ENCODE data around the gene CLTCL1.

CLTCL1 gene

DNA sequence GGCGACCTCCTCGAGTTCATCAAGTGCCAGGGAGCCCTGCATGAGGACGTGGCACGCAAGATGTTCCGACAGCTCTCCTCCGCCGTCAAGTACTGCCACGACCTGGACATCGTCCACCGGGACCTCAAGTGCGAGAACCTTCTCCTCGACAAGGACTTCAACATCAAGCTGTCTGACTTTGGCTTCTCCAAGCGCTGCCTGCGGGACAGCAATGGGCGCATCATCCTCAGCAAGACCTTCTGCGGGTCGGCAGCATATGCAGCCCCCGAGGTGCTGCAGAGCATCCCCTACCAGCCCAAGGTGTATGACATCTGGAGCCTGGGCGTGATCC, 159.9 kb downstream of the CLTCL1 start:
- DNase-seq (ENCODE audit: low spot score): no peak

DNA sequence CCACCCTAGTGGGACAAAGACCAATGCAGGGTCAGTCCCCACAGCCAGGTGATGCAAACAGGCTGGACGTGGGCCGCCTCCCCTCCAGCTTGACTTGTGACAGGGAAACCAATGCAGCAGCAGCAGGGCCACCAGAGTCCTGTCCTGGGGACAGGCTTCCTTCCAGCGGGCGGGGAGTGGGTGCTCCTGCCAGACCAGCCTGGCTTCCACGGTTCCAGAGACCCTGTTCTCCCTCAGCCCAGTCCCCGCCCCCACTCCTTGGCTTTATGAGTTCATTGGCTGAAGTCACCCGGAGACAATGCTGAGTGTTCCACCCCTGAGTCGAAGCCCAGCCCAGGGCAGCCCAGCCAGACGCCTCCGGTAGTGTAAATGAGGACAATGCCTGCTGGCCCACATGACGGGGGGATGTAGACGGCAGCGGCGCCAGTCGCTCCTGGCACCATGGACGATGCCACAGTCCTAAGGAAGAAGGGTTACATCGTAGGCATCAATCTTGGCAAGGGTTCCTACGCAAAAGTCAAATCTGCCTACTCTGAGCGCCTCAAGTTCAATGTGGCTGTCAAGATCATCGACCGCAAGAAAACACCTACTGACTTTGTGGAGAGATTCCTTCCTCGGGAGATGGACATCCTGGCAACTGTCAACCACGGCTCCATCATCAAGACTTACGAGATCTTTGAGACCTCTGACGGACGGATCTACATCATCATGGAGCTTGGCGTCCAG, 160.4 kb downstream of the CLTCL1 start, which contains the start of gene TSSK2:
TSS of gene TSSK2 (plus strand) at position 350 of the 726 bp plus-strand sequence. CDS start at position 442, 92 bp downstream.
- no peak for DNase-seq (ENCODE audit: low spot score)

DNA sequence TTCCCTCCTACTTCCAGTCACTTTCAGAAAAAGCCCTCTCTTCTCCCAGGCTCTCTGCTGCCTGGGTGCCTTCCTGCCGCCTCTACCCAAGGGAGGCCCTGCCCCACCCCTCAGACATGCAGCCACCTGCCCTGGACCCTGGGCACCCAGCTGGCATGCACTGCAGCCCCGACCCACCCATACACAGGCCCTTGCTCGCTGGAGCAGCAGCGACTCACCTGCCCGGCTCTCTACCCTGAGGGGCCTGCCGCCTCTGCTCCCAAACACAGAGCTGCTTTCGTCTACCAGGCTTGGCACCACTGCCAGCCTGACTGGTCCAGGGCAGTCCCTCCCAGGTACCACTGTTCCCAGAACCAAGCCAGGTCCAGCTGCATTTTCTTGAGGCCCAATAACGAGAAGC, 161.6 kb downstream of the CLTCL1 start:
- no peak for DNase-seq (ENCODE audit: low spot score)
